ENCODE data around the gene TCF7L1.

Gene TCF7L1

DNA sequence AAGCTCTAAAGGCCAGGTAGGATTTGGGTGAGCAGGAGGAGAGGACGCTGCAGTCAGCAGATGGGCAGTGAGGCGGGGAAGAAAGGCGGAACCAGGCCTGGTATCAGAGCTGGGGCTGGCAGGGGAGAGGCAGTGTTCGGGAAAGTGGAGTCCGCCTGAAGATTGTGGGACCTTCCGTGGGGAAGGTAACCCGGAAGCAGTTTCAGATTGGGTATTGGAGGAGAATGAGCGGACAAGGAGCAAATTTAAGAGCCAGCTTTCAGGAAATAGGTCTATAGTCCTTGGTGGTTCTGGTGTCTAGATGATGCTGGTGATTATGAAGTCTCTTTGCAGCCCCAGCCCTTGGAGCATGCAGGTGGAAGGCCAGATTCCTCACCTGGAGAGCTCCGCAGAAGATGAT, 51.0 kb downstream of the TCF7L1 start:
- ChIA-PET POLR2A (no interaction called here), CTCF (interaction anchor here (1.4 kb wide), 1 partner anchor 23 kb away, joined by 3 read pairs; no protein-coding TSS in a partner anchor)
- DNase-seq (ENCODE audit: low read depth, low spot score): no peak
- no peak for TF ChIP-seq CTCF (IDR thresholded peaks at IDR 0.05; ENCODE audit: insufficient read depth, low read length, missing control alignments)
- H3K4me3 ChIP-seq (ENCODE audit: low read depth, low read length): no peak overlapping the region

- H3K4me3 ChIP-seq (ENCODE audit: low read depth, low read length): no peak overlapping the region
- no peak for DNase-seq (ENCODE audit: low read depth, low spot score)
- ChIA-PET CTCF (interaction anchor here (1.0 to 2.9 kb wide), 5 partner anchors 14 to 119 kb away, joined by 3 to 9 read pairs (median 3); no protein-coding TSS in a partner anchor), POLR2A (no interaction called here)
- no peak for TF ChIP-seq CTCF (IDR thresholded peaks at IDR 0.05; ENCODE audit: insufficient read depth, low read length, missing control alignments)
Measured at GRCh38 chr2:85184990-85185389, 51.8 kb downstream of the TCF7L1 start.

GRCh38 chr2:85185431-85185940, 52.3 kb downstream of the TCF7L1 start:
- DNase-seq (ENCODE audit: low read depth, low spot score): no peak
- no peak overlapping the region for H3K4me3 ChIP-seq (ENCODE audit: low read depth, low read length)
- ChIA-PET POLR2A (no interaction called here), CTCF (interaction anchor here (1.0 to 2.9 kb wide), 6 partner anchors 14 to 119 kb away, joined by 3 to 9 read pairs (median 3); no protein-coding TSS in a partner anchor)
- TF ChIP-seq CTCF (IDR thresholded peaks at IDR 0.05; ENCODE audit: insufficient read depth, low read length, missing control alignments): no peak

GRCh38 chr2:85187069-85187468, 53.9 kb downstream of the TCF7L1 start:
- no peak overlapping the region for H3K4me3 ChIP-seq (ENCODE audit: low read depth, low read length)
- ChIA-PET POLR2A (no interaction called here), CTCF (interaction anchor here (2.9 kb wide), 1 partner anchor 12 kb away, joined by 9 read pairs; no protein-coding TSS in a partner anchor)
- TF ChIP-seq CTCF (IDR thresholded peaks at IDR 0.05; ENCODE audit: insufficient read depth, low read length, missing control alignments): no peak
- no peak for DNase-seq (ENCODE audit: low read depth, low spot score)

DNA sequence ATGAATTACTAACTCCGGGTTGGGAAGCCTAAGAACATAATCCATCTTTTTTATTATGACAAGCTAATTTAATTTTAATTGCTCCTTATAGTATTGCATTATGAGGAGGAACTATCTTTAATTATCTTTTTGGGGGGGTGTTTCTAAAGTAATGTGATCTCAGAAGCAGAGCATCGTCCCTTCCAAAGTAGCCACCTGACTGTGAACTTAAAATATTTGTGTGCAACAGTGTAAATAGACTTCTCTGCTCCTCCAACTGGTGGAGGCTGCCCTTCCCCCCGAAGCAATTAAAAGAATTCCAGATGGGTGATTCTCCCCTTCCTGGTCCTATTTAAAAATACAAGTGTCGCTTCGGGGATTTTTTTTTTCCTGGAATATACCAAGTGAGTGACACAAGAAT, 55.7 kb downstream of the TCF7L1 start:
- ChIA-PET CTCF (interaction anchor here (1.3 kb wide), 1 partner anchor 23 kb away, joined by 3 read pairs; no protein-coding TSS in a partner anchor), POLR2A (no interaction called here)
- DNase-seq (ENCODE audit: low read depth, low spot score): no peak
- H3K4me3 ChIP-seq (ENCODE audit: low read depth, low read length): no peak overlapping the region
- no peak for TF ChIP-seq CTCF (IDR thresholded peaks at IDR 0.05; ENCODE audit: insufficient read depth, low read length, missing control alignments)

DNA sequence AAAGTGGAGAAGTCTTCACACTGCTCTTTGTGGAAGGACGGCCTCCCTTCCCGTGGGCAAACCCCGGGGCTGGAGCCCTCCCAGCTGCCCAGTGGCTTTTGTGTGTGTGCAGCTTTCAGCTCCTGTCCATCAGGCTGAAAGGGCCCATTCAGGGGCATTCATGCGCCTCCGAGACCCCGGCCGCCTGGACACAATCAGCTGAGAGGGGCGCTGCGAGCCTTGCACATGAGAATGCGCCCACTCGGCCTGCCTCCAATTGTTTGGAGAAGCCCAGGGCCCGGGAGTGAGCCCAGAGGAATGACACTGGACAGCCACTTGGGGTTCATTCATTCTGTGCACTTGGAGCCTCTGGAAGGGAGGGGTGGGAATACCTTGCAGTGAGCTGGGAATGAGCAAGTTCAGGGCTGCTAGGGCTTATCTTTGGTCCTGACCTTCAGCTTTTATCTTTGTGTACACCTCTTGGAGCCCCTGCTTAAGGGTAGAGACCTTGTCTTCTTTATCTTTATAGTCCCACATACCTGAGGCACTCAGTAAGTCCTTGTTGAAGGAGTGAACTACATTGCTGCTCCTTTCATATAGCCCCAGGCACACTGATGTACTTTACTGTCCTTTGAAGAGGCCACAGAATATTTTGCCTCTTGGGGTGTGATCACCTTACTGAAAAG, 56.5 kb downstream of the TCF7L1 start:
- CTCF ChIA-PET: interaction anchor here (1.0 to 1.5 kb wide), 2 partner anchors 9 to 10 kb away, joined by 3 read pairs; no protein-coding TSS in a partner anchor
- POLR2A ChIA-PET: no interaction called here
- no peak overlapping the region for H3K4me3 ChIP-seq (ENCODE audit: low read depth, low read length)
- no peak for DNase-seq (ENCODE audit: low read depth, low spot score)
- TF ChIP-seq CTCF (IDR thresholded peaks at IDR 0.05; ENCODE audit: insufficient read depth, low read length, missing control alignments): no peak

Data from AG04449 (cell line).